ENCODE measurements around the gene MEIKIN. TPM values are rescaled to one million over a fixed set of nuclear protein-coding genes. Genes with fewer than 3 reads are reported as not detected.

MEIKIN gene
- total and polyA plus RNA-seq, 2 of the 13 experiments (the other 11 are each of a cell fraction or from before 2014, with no cell fraction given) = not detected

- TF ChIP-seq ZMYM2 (CRISPR knock-in tag; IDR thresholded peaks at IDR 0.05) (no peak), HNRNPL (IDR thresholded peaks at IDR 0.05; ENCODE audit: low read depth, low read length) (0 out of 2 replicates have a peak, but pooled peaks have one; percentile 47), TCF7L2 (IDR thresholded peaks at IDR 0.05; ENCODE audit: low read depth, low read length) (no peak), ZNF816 (CRISPR knock-in tag; IDR thresholded peaks at IDR 0.05; ENCODE audit: borderline replicate concordance) (peak; percentile 93), KDM1A (CRISPR knock-in tag; IDR thresholded peaks at IDR 0.05) (no peak; the same call in 1 of the 2 replicates), ZNF264 (CRISPR knock-in tag; IDR thresholded peaks at IDR 0.05) (peak; percentile 21), ELF4 (CRISPR knock-in tag; IDR thresholded peaks at IDR 0.05; ENCODE audit: borderline replicate concordance) (no peak), ZNF619 (CRISPR knock-in tag; IDR thresholded peaks at IDR 0.05) (no peak; the same call in 1 of the 2 replicates), ZIK1 (CRISPR knock-in tag; IDR thresholded peaks at IDR 0.05; ENCODE audit: borderline replicate concordance, low read depth) (peak; percentile 88; the same call in 1 of the 2 replicates), HNRNPH1 (optimal IDR thresholded peaks at IDR 0.05; ENCODE audit: low read depth, low read length) (peak; percentile 74), HOXA9 (CRISPR knock-in tag; IDR thresholded peaks at IDR 0.05; ENCODE audit: borderline replicate concordance) (0 out of 2 replicates have a peak, but pooled peaks have one; percentile 26), RFX3 (CRISPR knock-in tag; IDR thresholded peaks at IDR 0.05) (no peak), MIER2 (CRISPR knock-in tag; IDR thresholded peaks at IDR 0.05) (no peak), ZEB1 (IDR thresholded peaks at IDR 0.05; ENCODE audit: insufficient replicate concordance, low read depth) (no peak), SNAPC4 (CRISPR knock-in tag; IDR thresholded peaks at IDR 0.05) (no peak; the same call in 1 of the 2 replicates), ATAD3A (CRISPR knock-in tag; IDR thresholded peaks at IDR 0.05) (no peak), SMYD3 (CRISPR knock-in tag; IDR thresholded peaks at IDR 0.05) (peak; percentile 42; the same call in 1 of the 2 replicates), ZFAT (CRISPR knock-in tag; conservative IDR thresholded peaks at IDR 0.05) (no peak), SRF (IDR thresholded peaks at IDR 0.05; ENCODE audit: low read depth, low read length) (no peak), RXRB (CRISPR knock-in tag; IDR thresholded peaks at IDR 0.05; ENCODE audit: borderline replicate concordance) (peak; percentile 76), ZNF710 (CRISPR knock-in tag; IDR thresholded peaks at IDR 0.05; ENCODE audit: borderline replicate concordance) (no peak)
- TF ChIP-seq, protein P1, sequence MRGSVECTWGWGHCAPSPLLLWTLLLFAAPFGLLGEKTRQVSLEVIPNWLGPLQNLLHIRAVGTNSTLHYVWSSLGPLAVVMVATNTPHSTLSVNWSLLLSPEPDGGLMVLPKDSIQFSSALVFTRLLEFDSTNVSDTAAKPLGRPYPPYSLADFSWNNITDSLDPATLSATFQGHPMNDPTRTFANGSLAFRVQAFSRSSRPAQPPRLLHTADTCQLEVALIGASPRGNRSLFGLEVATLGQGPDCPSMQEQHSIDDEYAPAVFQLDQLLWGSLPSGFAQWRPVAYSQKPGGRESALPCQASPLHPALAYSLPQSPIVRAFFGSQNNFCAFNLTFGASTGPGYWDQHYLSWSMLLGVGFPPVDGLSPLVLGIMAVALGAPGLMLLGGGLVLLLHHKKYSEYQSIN (CRISPR knock-in tag; IDR thresholded peaks at IDR 0.05; ENCODE audit: borderline replicate concordance) = no peak; the same call in 1 of the 2 replicates
Measured at GRCh38 chr5:131796793-131797693, 148.4 kb downstream of the MEIKIN start, which contains the start of gene FNIP1 (continued).
